WTC11 (cell line): ENCODE data around the gene KIRREL2. TPM values are rescaled to one million over a fixed set of nuclear protein-coding genes. Genes with fewer than 3 reads are reported as not detected.
"Not testable (repeated sequence)": the region's sequence is repeated elsewhere in the genome, so short reads cannot be mapped to it uniquely, and the experiment has no call there.

Experiments
- ATAC-seq: fragments of 200-7000 bp; cut with Tn5 transposase; 2 replicates; pipeline ENCODE4 v1.10.0; 2021; ENCODE audit warnings: mild to moderate bottlenecking, moderate library complexity
- CTCF ChIA-PET: fragments of 300-600 bp; sonication (Branson Sonifier 250); formaldehyde crosslinking; loops from one replicate; lab custom pipeline; 2021; ENCODE audit warnings: antibody characterized with exemption; lab: Charles Lee
- POLR2A ChIA-PET: fragments of 350-600 bp; sonication (Branson Sonifier 250); formaldehyde crosslinking; loops from one replicate; lab custom pipeline; 2021; ENCODE audit warnings: antibody characterized with exemption; lab: Charles Lee
- DNase-seq: peaks from one replicate; pipeline ENCODE4 v3.0.0; 2021; ENCODE audit warnings: low spot score
- H3K27ac Mint-ChIP-seq: 2 replicates; pipeline ENCODE4 v1.8.0; 2021; ENCODE audit warnings: mixed read lengths
- H3K27me3 Mint-ChIP-seq: 2 replicates; pipeline ENCODE4 v1.8.0; 2021; ENCODE audit warnings: low read depth, mild to moderate bottlenecking, moderate library complexity, mixed read lengths
- H3K36me3 Mint-ChIP-seq: 2 replicates; pipeline ENCODE4 v1.8.0; 2021; ENCODE audit warnings: mixed read lengths
- H3K4me1 Mint-ChIP-seq: 2 replicates; pipeline ENCODE4 v1.8.0; 2022; ENCODE audit warnings: mixed read lengths
- H3K4me3 Mint-ChIP-seq: 2 replicates; pipeline ENCODE4 v1.8.0; 2021; ENCODE audit warnings: mild to moderate bottlenecking, moderate library complexity, mixed read lengths
- H3K9me3 Mint-ChIP-seq: 2 replicates; pipeline ENCODE4 v1.8.0; 2021; ENCODE audit warnings: mixed read lengths
- AR ChIP-seq: fragments of 250-450 bp; sonication (Bioruptor Pico); IDR thresholded peaks from 2 replicates; pipeline ENCODE4 v1.9.0; 2021; ENCODE audit warnings: mild to moderate bottlenecking
- ATF6 ChIP-seq: sonication (generic); formaldehyde crosslinking; IDR thresholded peaks from 2 replicates; pipeline ENCODE4 v1.8.1; 2023; ENCODE audit warnings: mild to moderate bottlenecking, missing genetic modification reagents
- CREB1 ChIP-seq: sonication (generic); formaldehyde crosslinking; IDR thresholded peaks from 2 replicates; pipeline ENCODE4 v1.8.0; 2023; ENCODE audit warnings: mild to moderate bottlenecking, missing genetic modification reagents
- EMX1 ChIP-seq: fragments of 250-450 bp; sonication (Bioruptor Pico); IDR thresholded peaks from 2 replicates; pipeline ENCODE4 v1.8.0; 2021; ENCODE audit warnings: mild to moderate bottlenecking
- FOXP1 ChIP-seq: sonication (generic); formaldehyde crosslinking; IDR thresholded peaks from 2 replicates; pipeline ENCODE4 v1.8.0; 2022; ENCODE audit warnings: missing genetic modification reagents, mild to moderate bottlenecking, moderate library complexity, borderline replicate concordance
- IRF2 ChIP-seq: sonication (generic); formaldehyde crosslinking; IDR thresholded peaks from 2 replicates; pipeline ENCODE4 v1.8.0; 2022; ENCODE audit warnings: low read depth, missing genetic modification reagents, borderline replicate concordance
- JUN ChIP-seq: sonication (generic); formaldehyde crosslinking; IDR thresholded peaks from 2 replicates; pipeline ENCODE4 v1.8.0; 2023; ENCODE audit warnings: mild to moderate bottlenecking, missing genetic modification reagents
- MYBL2 ChIP-seq: sonication (generic); formaldehyde crosslinking; IDR thresholded peaks from 2 replicates; pipeline ENCODE4 v1.8.1; 2023; ENCODE audit warnings: mild to moderate bottlenecking, moderate library complexity, missing genetic modification reagents
- NFATC4 ChIP-seq: fragments of 250-450 bp; sonication (Bioruptor Pico); IDR thresholded peaks from 2 replicates; pipeline ENCODE4 v1.9.0; 2021; ENCODE audit warnings: mild to moderate bottlenecking
- NR2C2 ChIP-seq: sonication (generic); formaldehyde crosslinking; IDR thresholded peaks from 2 replicates; pipeline ENCODE4 v1.8.0; 2022; ENCODE audit warnings: mild to moderate bottlenecking, missing genetic modification reagents
- OVOL2 ChIP-seq: fragments of 250-450 bp; sonication (Bioruptor Pico); IDR thresholded peaks from 2 replicates; pipeline ENCODE4 v1.9.0; 2021; ENCODE audit warnings: mild to moderate bottlenecking, borderline replicate concordance
- PRRX2 ChIP-seq: fragments of 250-450 bp; sonication (Bioruptor Pico); IDR thresholded peaks from 2 replicates; pipeline ENCODE4 v1.8.0; 2021; ENCODE audit warnings: mild to moderate bottlenecking
- ZBTB43 ChIP-seq: sonication (generic); formaldehyde crosslinking; IDR thresholded peaks from 2 replicates; pipeline ENCODE4 v1.8.1; 2023; ENCODE audit warnings: mild to moderate bottlenecking, missing genetic modification reagents
- ZNF121 ChIP-seq: sonication (generic); formaldehyde crosslinking; IDR thresholded peaks from 2 replicates; pipeline ENCODE4 v1.8.0; 2023; ENCODE audit warnings: missing genetic modification reagents
- ZNF232 ChIP-seq: sonication (generic); formaldehyde crosslinking; IDR thresholded peaks from 2 replicates; pipeline ENCODE4 v1.8.0; 2022; ENCODE audit warnings: mild to moderate bottlenecking, missing genetic modification reagents
- total RNA-seq: library from RNA; stranded (reverse); gene quantifications from 3 replicates; pipeline ENCODE4 v1.2.3, GENCODE V29; 2021
- TF ChIP-seq, protein P1 (sequence below): sonication (generic); formaldehyde crosslinking; conservative IDR thresholded peaks from 2 replicates; pipeline ENCODE4 v1.8.1; 2022; ENCODE audit warnings: mild to moderate bottlenecking, missing genetic modification reagents

Gene KIRREL2
- total RNA-seq, 1 experiment from 2014 or later: 4.7 TPM

DNA sequence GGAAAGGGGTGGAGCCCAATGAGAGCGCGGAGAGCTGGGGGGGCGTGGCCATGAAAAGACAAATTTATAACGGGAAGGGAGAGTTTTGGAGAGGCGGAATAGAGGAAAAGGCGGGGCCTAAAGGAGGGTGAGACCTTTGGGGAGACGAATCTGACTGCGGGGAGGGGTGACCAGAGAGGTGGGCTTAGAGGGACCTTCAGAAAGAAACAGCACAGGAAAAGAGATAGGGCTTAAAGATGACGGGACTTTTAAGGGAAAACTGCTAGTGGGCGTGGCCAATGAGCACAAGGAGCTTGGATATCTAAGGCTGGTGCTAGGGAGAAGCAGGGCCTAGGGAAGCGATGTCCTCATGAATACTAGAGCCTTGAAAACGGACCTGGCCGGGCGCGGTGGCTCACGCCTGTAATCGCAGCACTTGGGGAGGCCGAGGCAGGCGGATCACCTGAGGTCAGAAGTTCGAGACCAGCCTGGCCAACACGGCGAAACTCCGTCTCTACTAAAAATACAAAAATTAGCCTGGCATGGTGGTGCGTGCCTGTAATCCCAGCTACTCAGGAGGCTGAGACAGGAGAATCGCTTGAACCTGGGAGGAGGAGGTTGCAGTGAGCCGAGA lies 13.5 kb downstream of the KIRREL2 start:
- H3K36me3 Mint-ChIP-seq, ATAC-seq, H3K9me3 Mint-ChIP-seq: not testable (repeated sequence)
- Mint-ChIP-seq H3K27me3 (peaks cover 41% of the 10 kb centered on the region), H3K4me3 (peak overlapping the region; percentile 86), H3K27ac (peak overlapping the region; percentile 97), H3K4me1 (peaks cover 26% of the 10 kb centered on the region)
- POLR2A ChIA-PET: interaction anchor here (0.5 to 3.0 kb wide), 8 partner anchors 9 to 313 kb away, joined by 3 to 15 read pairs (median 4); partner anchors contain the start of genes KIRREL2 and THAP8
- peak; percentile 91 for DNase-seq
- peak; percentile 57; the same call in 1 of the 2 replicates for TF ChIP-seq ZNF121 (CRISPR knock-in tag)
- CTCF ChIA-PET: interaction anchor here (0.5 to 3.7 kb wide), 28 partner anchors 9 to 312 kb away, joined by 3 to 25 read pairs (median 4); partner anchors contain the start of genes KIRREL2, LIN37, PSENEN and THAP8

- Mint-ChIP-seq H3K27me3 (peaks cover 35% of the 10 kb centered on the region), H3K36me3 (no peaks in the 10 kb centered on the region)
- POLR2A ChIA-PET: interaction anchor here (0.7 to 3.0 kb wide), 4 partner anchors 9 to 183 kb away, joined by 3 to 15 read pairs (median 6); partner anchors contain the start of genes KIRREL2 and THAP8
- TF ChIP-seq EMX1 (CRISPR knock-in tag): no peak
- no peak for TF ChIP-seq FOXP1 (CRISPR knock-in tag)
- no peak for TF ChIP-seq ZBTB43 (CRISPR knock-in tag)
- no peak for TF ChIP-seq ATF6 (CRISPR knock-in tag)
- TF ChIP-seq MYBL2 (CRISPR knock-in tag): no peak
- TF ChIP-seq IRF2 (CRISPR knock-in tag): no peak
- TF ChIP-seq AR (CRISPR knock-in tag): no peak
- no peak for TF ChIP-seq JUN (CRISPR knock-in tag)
- no peak for TF ChIP-seq PRRX2 (CRISPR knock-in tag)
- TF ChIP-seq OVOL2: no peak
- TF ChIP-seq NR2C2 (CRISPR knock-in tag): no peak
- TF ChIP-seq, protein P1, sequence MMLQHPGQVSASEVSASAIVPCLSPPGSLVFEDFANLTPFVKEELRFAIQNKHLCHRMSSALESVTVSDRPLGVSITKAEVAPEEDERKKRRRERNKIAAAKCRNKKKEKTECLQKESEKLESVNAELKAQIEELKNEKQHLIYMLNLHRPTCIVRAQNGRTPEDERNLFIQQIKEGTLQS (CRISPR knock-in tag): no peak
- no peak for TF ChIP-seq ZNF232 (CRISPR knock-in tag)
- no peak for TF ChIP-seq NFATC4
- no peak for TF ChIP-seq CREB1 (CRISPR knock-in tag)
- TF ChIP-seq, all 79 proteins: peak for 0
- ATAC-seq: no peak
- Mint-ChIP-seq H3K4me3 (peak overlapping the region; percentile 86), H3K4me1 (peaks cover 26% of the 10 kb centered on the region), H3K9me3 (no peaks in the 10 kb centered on the region), H3K27ac (no peak overlapping the region)
- CTCF ChIA-PET: interaction anchor here (1.0 to 3.7 kb wide), 21 partner anchors 9 to 313 kb away, joined by 3 to 25 read pairs (median 4); partner anchors contain the start of genes KIRREL2, LIN37, PSENEN and THAP8
- peak; percentile 53 for DNase-seq
These were observed 14.1 kb downstream of the KIRREL2 start for GRCh38 chr19:35870798-35871197.
